GM18511 (cell line): ENCODE results near the gene NIT2.
"Not testable (repeated sequence)": the region's sequence is repeated elsewhere in the genome, so short reads cannot be mapped to it uniquely, and the experiment has no call there.

Experiments
- ATAC-seq: cut with Tn5 transposase; IDR thresholded peaks from one replicate; pipeline ENCODE4 v1.9.1; 2021; ENCODE audit warnings: mild to moderate bottlenecking, moderate library complexity; ENCODE audit not compliant: unreplicated experiment

The NIT2 gene

DNA sequence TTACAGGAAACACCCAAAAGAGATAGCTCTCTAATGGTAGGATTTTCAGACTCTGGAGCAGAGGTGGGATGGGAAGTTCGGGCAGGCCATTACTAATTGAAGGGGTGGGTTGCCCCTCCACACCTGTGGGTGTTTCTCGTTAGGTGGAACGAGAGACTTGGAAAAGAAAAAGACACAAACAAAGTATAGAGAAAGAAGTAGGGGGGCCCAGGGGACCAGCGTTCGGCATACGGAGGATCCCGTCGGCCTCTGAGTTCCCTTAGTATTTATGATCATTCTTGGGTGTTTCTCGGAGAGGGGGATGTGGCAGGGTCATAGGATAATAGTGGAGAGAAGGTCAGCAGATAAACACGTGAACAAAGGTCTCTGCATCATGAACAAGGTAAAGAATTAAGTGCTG is 1.7 kb downstream of the NIT2 start:
- not testable (repeated sequence) for ATAC-seq

DNA sequence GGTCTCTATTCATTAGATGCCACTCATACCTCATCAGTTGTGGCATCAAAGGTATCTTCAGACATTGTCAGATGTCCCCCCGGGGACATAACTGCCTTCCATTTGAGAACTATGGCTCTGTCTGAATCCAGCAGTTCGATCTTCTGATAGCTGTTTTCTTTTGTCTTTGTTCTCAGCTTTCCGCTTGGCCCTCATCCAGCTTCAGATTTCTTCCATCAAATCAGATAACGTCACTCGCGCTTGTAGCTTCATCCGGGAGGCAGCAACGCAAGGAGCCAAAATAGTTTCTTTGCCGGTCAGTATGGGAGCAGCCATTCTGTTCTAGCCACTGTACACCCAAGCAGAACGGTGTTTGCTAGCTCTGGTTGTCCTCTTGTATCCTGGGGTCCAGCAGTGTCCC is 4.4 kb downstream of the NIT2 start:
- ATAC-seq = no peak

DNA sequence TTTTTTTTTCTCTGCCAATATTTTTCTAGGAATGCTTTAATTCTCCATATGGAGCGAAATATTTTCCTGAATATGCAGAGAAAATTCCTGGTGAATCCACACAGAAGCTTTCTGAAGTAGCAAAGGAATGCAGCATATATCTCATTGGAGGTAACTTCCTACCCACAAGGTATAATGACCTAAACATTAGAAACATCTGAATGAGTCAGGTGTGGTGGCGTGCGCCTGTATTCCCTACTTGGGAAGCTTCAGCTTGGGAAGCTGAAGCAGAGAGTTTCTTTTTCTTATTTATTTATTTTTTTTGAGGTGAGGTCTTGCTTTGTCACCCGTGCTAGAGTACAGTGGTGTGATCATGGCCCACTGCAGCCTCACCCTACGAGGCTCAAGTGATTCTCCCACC is 5.2 kb downstream of the NIT2 start:
- ATAC-seq = no peak

DNA sequence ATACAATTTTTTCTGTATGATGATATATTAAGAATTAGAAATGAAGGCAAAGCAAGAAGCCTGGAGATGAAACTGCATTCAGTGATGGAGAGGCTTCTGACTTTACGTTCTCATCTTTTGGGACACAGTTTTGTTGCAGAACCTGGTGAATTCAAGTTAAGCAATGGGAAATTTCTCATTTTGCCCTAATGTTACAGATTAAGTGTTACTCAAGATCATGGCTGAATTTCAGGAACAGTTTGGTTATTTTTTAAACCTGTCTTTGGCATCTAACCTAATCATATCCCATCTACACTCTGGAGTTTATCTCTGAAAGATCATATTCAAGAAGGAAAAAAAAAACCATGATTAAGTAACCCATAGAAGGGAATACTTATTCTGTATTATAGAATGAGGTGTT is 6.0 kb downstream of the NIT2 start:
- no peak for ATAC-seq

DNA sequence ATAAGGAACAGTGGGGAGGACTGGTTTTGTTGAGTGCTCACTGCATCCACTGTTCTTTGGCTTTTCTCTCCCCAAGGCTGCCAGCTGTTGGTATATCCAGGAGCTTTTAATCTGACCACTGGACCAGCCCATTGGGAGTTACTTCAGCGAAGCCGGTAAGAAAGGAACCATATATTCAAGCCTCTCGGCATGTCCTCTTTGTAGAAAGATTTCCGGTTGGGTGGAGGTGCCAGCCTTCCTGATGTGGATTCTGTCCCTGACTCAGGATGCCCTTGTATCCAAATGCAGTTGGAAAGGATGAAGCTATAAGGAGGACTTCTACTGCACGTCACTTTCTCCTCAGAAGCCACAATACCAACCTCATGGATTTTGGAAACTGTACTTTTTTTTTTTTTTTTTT is 14.2 kb downstream of the NIT2 start:
- ATAC-seq = no peak

DNA sequence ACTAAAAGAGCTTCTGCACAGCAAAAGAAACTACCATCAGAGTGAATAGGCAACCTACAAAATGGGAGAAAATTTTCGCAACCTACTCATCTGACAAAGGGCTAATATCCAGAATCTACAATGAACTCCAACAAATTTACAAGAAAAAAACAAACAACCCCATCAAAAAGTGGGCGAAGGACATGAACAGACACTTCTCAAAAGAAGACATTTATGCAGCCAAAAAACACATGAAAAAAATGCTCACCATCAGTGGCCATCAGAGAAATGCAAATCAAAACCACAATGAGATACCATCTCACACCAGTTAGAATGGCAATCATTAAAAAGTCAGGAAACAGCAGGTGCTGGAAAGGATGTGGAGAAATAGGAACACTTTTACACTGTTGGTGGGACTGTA is 17.2 kb downstream of the NIT2 start:
- not testable (repeated sequence) for ATAC-seq

DNA sequence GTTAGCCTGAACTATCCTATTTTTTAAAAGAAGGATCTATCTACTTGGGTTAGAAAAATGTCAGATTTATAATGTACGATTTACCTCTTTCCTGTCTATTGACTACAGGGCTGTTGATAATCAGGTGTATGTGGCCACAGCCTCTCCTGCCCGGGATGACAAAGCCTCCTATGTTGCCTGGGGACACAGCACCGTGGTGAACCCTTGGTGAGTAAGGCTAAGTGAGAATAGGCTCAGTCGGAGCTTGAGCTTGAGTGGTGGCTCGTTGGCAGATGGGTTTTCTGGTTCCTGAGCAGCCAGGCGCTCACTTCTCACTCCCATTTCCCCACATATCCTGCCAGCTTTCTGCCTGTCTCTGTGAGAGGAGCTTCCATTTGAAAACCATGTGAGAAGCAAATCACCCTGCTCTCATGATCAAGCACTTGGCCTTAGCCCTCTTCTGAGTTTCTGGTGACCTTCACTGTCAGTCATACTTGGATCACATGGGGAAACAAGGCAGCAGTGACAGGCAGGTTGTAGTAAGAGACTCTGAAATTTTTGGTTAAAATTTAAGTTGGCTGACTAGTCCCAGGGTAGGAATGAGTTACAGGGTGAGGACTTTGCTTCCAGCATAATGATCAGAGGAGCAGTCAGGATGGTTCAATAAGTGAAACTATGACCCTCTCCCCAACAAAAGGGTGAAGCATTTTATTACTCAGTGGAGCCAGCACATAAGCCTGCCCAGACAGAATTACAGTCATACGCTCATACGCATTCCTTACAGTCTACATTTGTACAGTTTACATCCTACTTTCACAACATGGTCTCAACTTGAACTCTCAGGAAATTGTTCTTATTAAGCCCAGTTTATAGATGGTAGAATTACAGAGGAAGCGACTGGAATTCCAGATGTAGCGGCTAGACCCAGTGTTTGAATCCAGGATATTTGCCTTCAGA is 18.0 kb downstream of the NIT2 start:
- ATAC-seq = no peak

DNA sequence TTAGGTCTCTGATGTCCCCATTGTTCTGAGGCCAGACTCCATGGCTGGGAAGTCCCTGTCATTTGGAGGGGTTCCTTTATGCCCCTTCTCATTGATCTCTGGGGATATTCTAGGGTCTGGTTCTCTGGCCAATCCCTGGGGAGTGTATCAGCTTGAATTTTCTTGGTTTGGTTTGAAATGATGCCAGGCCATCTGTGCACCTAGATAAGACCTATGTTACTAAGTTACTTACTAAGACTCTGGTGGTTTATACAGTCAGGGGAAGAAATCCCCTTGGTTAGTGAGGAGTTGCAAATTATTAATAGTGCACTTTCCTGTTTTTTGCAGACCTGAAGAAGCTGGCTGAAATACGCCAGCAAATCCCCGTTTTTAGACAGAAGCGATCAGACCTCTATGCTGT is 20.3 kb downstream of the NIT2 start:
- ATAC-seq = no peak

DNA sequence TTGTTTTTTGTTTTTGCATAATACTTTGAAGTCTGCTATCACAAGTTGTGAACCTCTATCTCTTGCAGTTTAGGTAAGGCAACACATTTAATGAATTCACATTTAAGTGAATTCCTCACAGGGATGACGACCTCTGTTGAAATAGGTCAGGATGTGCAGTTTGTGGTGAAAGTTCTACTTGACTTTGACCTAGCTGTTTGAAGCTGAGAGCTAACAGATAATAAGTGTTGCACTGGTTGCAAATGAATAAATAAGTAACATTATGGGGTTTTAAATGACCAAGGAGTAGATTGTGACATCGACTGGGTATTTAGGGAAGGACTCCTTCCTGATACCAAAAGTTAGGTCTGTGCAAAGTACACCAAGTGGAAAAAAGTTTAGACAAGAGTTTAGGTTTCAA is 23.9 kb downstream of the NIT2 start:
- no peak for ATAC-seq

DNA sequence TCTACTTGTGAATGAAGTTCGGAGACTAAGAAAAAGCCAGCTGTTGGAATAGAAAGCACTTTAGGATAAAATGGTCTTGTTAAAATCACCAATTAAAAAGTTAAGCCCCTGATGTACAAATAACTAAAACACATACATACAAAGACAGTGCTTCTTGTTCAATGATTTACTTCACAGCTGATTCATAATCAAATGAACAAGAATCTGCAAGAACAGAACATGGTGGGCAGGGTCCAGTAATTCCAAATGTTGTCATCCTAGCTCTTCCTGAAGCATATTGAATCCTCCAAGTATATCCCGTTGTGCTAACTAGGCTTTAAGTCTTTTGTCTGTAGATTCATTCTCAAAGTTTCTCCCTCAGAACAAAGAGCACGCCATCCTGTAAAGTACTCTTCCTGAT is 24.5 kb downstream of the NIT2 start:
- ATAC-seq = no peak

DNA sequence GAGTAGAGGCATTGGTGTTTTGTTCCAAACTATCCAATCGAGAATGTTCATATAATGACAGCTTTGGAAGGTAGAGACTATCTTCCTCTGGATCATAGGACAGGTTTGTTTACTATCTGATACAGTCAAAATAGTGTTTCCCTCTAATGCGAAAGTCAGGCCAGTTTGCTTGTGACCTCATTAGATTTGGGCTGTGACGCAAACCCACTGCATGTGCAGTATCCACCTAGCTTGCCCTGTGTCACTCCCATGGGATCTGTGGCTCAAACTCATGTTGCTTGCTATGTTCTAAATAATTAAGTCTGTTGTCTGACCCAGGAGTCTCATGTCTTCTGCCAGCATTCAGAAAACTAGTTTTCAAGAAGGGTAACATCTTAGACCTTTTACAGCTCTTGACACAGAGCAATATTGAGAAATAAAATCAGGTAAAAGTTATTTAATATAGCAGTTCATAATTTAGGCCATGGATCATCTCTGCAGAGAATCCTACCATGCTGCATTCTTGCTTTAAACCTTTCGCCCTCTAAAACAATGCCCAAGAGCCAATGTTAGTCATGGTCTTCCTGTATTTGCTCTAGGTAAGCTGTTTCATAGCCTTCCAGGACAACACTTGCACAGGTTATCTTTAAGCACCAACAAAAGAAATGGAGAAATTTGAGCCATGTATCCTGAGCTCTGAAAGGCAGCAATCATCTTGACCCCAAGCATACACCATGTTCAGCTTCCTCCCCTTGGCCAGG is 26.4 kb downstream of the NIT2 start:
- ATAC-seq = no peak

DNA sequence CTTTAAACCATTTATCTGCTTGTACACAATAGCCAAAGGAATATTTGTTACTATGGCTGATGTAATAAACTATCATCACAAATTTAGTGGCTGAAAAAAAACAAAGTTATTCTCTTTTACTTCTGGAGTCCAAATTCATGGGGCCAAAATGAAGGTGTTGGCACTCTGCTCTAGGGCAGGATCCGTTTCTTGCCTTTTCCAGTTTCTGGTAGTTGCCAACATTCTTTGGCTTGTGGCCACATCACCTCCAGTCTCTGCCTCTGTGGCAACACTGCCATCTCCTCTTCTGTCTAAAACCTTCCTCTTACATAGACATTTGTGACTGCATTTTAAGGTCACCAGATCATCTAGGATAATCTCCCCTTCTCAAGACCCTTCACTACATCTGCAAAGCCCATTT is 27.3 kb downstream of the NIT2 start:
- ATAC-seq = no peak

DNA sequence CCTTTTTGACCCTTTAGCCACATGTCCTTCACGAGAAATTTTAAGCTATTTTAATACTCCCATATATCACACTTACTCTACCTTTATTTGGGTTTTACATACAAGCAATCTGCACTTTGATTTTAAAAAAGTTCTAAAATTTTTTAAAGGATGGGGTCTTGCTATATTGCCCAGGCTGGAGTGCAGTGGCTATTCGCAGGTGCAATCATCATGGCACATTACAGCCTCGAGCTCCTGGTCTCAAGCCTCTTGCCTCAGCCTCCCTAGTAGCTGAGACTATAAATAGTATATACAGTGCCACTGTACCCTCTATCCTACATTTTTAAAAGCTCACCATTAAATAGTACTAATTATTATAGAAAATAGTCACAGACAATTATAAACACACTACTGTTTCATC is 29.9 kb downstream of the NIT2 start:
- ATAC-seq = no peak

DNA sequence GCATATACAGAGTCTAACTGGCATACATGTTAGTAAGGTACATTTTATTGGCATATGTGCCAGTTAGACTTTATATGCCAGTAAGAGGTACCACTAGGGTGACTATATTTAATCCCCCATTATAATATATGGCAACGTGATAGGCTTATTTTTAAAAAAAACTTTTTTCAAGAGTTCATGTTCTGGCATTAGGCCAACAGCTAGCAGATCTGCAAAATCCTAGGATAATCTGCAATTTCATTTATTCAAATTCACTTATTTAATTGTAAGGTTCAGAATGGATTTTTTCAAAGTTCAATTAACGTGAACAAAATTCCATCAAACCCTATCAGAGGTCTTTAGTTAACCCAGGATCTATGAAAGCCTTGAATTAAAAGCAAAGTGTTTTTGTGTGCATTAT is 31.9 kb downstream of the NIT2 start:
- no peak for ATAC-seq

DNA sequence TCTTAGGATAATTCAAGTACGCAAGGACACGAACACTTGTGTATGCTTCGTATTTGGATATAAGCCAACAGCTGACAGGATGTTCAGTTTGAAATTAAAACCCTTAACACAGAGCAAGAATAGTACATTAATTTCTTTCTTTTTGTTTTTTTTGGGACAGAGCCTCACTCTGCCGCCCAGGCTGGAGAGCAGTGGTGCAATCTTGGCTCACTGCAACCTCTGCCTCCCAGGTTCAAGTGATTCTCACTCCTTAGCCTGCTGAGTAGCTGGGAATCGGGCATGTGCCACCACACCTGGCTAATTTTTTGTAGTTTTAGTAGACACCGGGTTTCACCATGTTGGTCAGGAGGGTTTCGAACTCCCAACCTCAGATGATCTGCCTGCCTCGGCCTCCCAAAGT is 33.9 kb downstream of the NIT2 start:
- no peak for ATAC-seq

DNA sequence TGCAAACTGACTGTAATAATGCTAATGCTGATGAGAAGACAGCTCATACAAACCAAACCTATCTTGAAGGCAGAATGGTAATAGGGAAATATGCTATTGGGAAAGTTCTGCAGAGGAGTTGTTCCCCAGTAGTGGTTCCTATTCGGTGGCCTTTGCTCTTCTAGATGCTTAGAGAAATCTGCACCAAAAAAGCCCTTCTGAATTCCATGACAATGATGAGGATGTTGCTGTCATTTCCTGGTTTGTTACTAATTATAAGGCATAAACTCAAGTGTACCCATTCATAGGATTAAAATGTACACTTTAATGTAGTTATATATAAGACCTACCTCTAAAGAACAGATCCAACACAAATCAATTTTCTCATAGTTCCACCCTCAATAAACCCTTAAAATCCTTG is 36.2 kb downstream of the NIT2 start:
- ATAC-seq = no peak

DNA sequence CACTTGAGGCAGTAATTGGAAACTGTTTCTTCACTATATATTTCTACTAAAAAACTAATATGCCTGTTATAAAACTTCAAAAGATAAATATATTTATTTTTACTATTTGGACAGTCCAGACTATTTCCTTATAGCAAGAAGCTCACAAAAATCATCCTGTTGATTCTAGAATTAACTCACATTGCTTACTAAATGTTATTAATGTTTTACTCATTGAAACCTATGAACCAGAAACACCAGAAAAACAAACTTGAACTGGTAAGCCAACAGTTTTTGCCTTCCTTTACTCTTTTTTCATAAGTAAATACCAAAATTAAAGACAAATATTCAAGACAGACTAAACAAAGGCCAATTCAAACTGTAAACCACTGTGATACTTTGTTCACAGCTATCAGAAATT is 40.0 kb downstream of the NIT2 start:
- ATAC-seq = no peak

DNA sequence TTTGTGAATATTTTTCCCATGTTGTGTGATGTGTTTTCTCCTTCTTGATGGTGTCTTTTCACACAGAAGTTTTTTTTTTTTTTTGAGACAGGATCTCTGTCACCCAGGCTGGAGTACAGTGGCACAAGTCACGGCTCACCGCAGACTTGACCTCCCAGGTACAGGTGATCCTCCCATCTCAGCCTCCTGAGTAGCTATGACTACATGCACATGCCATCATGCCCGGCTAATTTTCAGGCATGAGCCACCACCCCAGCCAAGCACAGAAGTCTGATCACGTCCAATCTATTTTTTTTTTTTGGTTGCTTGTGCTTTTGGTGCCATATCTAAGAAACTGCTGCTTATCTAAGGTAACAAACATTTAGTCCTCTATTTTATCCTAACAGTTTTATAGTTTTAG is 41.7 kb downstream of the NIT2 start:
- no peak for ATAC-seq

DNA sequence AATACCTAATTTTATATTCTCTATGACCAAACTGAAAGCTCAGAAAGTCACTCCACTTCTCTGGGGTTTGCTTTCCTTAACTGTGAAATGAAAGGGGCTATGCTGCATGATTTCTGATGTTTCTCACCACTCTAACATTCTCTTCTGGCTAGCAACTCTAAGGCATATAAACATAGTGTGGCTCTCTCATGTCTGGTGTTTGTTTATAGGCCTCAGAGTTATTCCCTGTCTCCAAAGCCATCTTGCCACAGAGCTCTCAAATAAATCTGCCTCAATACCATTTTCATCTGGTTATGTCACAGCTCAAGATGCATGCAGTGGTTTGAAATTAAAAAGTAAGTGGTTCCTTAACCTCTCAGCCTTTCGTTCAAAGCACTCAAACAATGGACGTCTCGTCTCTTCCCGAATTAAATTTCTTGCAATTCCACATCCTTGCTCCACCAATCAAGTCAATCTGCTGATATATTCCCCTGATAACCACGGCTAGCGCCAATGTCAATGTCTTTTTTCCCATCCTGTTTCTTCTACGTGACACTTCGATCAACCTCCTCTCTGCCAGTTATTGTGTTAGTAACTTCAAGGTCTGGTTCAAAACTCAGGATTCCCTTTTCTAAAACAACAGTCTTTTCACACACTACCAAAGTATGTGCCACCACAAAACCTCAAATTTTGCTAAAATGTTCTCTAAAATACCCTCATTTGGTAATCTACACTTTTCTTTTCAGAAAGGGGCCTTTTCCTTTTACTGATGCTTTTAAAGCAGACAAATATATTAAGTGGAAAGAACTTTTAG is 50.4 kb downstream of the NIT2 start:
- no peak for ATAC-seq

DNA sequence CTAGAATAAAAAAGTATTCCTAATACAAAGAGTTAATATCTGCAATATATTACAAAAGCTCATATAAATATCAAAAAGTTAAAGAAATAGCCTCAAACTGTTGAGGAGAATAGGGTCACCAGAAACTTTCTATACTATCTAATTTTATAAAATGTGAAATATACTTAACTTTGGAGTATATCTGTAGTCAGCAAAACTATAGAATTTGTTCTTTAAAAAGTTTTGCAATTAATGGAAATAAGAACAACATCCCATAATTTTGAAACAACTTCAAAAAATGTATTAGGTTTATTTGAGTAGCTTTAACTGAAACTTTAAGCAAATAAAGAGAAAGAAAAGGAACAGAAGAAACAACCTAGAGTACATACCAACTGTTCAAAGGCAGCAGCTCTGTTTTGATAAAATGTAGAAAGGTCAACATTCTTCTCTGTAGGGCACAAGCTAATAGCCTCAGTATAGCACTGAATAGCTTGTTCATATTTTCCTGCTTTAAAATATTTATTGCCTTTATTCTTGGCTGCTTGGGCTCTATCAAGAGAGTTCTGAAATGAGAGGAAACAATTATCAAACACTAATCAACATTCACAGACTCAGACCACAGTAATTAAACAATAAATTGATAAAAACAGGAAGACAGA is 52.0 kb downstream of the NIT2 start:
- ATAC-seq = no peak

DNA sequence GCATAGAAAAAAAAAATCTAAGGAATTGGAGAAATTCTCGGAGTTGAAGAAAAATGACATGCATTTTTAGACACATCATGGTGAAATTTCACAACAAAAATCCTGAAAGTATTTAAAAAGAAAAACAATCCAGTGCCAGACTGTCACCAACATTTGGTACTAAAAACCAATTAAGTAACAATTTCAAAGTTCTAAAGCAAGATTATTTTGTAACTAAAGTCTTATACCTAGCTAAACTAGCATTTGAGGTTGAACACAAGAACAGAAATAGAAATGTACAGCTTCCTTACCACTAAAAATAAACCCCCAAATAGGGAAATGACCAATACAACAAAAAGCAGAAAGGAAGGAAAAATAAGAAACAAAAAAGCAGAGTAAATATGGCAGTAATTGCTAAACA is 54.5 kb downstream of the NIT2 start:
- ATAC-seq = no peak
